Heart left ventricle (tissue), 13 donors: Measurements from ENCODE around the gene SFT2D1.

Source experiments
- POLR2A ChIP-seq, 2 donors: fragments of 450-650 bp; IDR thresholded peaks; one replicate each; pipeline ENCODE4 v1.6.1; 2017; ENCODE audit warnings: antibody characterized with exemption in 2 of 2, mild to moderate bottlenecking in 2 of 2, moderate library complexity in 2 of 2
- TF ChIP-seq, protein P1 (sequence below), 12 donors: fragments of 200-600 bp; sonication (generic) in 4 of 12; IDR thresholded peaks; one replicate each; pipeline versions ENCODE4 v1.5.0 to v1.8.0; 2018 to 2022; ENCODE audit warnings: antibody characterized with exemption in 12 of 12, mild to moderate bottlenecking in 5 of 12
- donor health status: ischemic (EF 13 %, LVEDD 7.1; RV severe dilation, severe dysfunction).
- donor health status: DM: no; HTN: yes; CAD: no.
- donor health status: DM: no; HTN: no; CAD: no.
- donor health status: ischemic (EF 25% LVEDD 6.9; RV normal size, moderate dysfunction).
- donor health status: ischemic (EF 25% LVEDD 5.7; RV mildly dilated, moderate dysfunction).
- donor health status: ischemic (EF 35%, LVEDD 5.7; RV mildly dilated, moderate dysfunction).
- donor health status: nonischemic (EF 11% LVEDD 7.7; RV severe dilation, severe dysfunction).
- donor health status: DM: yes; HTN: yes; CAD: no.
- donor health status: PGD.
- donor health status: ischemic (EF 29% LVEDD 5.4; RV normal size, mild dysfunction).
- donor health status: nonischemic (EF 23%, LVEDD 6.1; RV moderate dilation, normal function).

DNA sequence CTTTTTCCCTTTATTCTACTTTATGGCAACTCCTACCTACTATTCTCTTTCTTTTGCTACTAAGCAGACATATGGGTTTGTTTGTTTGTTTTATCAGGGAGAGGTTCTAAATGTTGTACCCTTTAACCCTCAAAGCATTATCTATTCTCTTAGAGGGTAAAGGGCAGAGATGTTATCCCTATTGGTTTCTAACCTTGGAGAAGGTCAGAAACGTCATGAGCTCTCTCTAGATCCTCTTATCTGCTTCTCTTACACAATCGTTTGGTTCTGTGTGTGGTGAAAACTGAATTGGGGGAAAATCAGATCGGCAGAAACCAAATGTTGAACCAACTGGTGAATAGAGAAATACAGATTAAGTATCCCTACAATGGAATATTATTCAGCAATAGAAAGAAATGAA is 46.8 kb upstream of the SFT2D1 start:
- TF ChIP-seq, protein P1, sequence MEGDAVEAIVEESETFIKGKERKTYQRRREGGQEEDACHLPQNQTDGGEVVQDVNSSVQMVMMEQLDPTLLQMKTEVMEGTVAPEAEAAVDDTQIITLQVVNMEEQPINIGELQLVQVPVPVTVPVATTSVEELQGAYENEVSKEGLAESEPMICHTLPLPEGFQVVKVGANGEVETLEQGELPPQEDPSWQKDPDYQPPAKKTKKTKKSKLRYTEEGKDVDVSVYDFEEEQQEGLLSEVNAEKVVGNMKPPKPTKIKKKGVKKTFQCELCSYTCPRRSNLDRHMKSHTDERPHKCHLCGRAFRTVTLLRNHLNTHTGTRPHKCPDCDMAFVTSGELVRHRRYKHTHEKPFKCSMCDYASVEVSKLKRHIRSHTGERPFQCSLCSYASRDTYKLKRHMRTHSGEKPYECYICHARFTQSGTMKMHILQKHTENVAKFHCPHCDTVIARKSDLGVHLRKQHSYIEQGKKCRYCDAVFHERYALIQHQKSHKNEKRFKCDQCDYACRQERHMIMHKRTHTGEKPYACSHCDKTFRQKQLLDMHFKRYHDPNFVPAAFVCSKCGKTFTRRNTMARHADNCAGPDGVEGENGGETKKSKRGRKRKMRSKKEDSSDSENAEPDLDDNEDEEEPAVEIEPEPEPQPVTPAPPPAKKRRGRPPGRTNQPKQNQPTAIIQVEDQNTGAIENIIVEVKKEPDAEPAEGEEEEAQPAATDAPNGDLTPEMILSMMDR (IDR thresholded peaks at IDR 0.05): no peak
- TF ChIP-seq POLR2A (IDR thresholded peaks at IDR 0.05): no peak
